ES-I3 (cell line): ENCODE data around the gene KIAA1217.

Experiments
- H3K36me3 ChIP-seq: 2 replicates; pipeline ENCODE4 v1.6.1; 2013; ENCODE audit warnings: mild to moderate bottlenecking, low read length, control low read depth, moderate library complexity; ENCODE audit not compliant: insufficient read depth
- H3K4me1 ChIP-seq: 2 replicates; pipeline ENCODE4 v1.6.1; 2013; ENCODE audit warnings: mild to moderate bottlenecking, control low read depth, low read length; ENCODE audit not compliant: insufficient read depth
- H3K9ac ChIP-seq: 2 replicates; pipeline ENCODE4 v1.6.1; 2013; ENCODE audit warnings: low read depth, mild to moderate bottlenecking, low read length, moderate library complexity
- H3K9me3 ChIP-seq: 2 replicates; pipeline ENCODE4 v1.6.1; 2013; ENCODE audit warnings: mild to moderate bottlenecking, low read length, moderate library complexity; ENCODE audit not compliant: control insufficient read depth, insufficient read depth

Gene KIAA1217

GRCh38 chr10:24463611-24464426 is 254.9 kb downstream of the KIAA1217 start:
- Histone ChIP-seq H3K4me1 (peaks cover 28% of the 10 kb centered on the region), H3K9ac (peak overlapping the region; percentile 14; the same call in 1 of the 2 replicates), H3K9me3 (no peaks in the 10 kb centered on the region), H3K36me3 (peaks cover 6% of the 10 kb centered on the region)

- Histone ChIP-seq H3K9ac (no peak overlapping the region), H3K36me3 (peaks cover 6% of the 10 kb centered on the region), H3K4me1 (peaks cover 28% of the 10 kb centered on the region), H3K9me3 (no peaks in the 10 kb centered on the region)
Measured at GRCh38 chr10:24465124-24465874, 256.4 kb downstream of the KIAA1217 start.

- H3K9me3 ChIP-seq, result no peaks in the 10 kb centered on the region
- H3K9ac ChIP-seq, result no peak overlapping the region
- H3K4me1 ChIP-seq, result peaks cover 28% of the 10 kb centered on the region
Measured at GRCh38 chr10:24465891-24466818, 257.2 kb downstream of the KIAA1217 start.

GRCh38 chr10:24467136-24467535 is 258.2 kb downstream of the KIAA1217 start:
- H3K4me1 ChIP-seq, result peaks cover 28% of the 10 kb centered on the region
- no peaks in the 10 kb centered on the region for H3K9me3 ChIP-seq
- H3K36me3 ChIP-seq, result peaks cover 2% of the 10 kb centered on the region; the same call in 1 of the 2 replicates
- no peak overlapping the region for H3K9ac ChIP-seq

More at GRCh38 chr10:24465891-24466818, 257.2 kb downstream of the KIAA1217 start:
- H3K36me3 ChIP-seq, result peaks cover 2% of the 10 kb centered on the region; the same call in 1 of the 2 replicates

GRCh38 chr10:24467605-24468004 is 258.7 kb downstream of the KIAA1217 start:
- Histone ChIP-seq H3K9ac (no peak overlapping the region), H3K36me3 (peaks cover 2% of the 10 kb centered on the region; the same call in 1 of the 2 replicates), H3K9me3 (no peaks in the 10 kb centered on the region), H3K4me1 (peaks cover 28% of the 10 kb centered on the region)

GRCh38 chr10:24468281-24468751 is 259.4 kb downstream of the KIAA1217 start:
- no peak overlapping the region for H3K9ac ChIP-seq
- H3K36me3 ChIP-seq, result peaks cover 4% of the 10 kb centered on the region; the same call in 1 of the 2 replicates
- no peaks in the 10 kb centered on the region for H3K9me3 ChIP-seq
- H3K4me1 ChIP-seq, result peaks cover 27% of the 10 kb centered on the region

GRCh38 chr10:24469993-24470392 is 261.1 kb downstream of the KIAA1217 start:
- Histone ChIP-seq H3K9me3 (no peaks in the 10 kb centered on the region; the same call in 1 of the 2 replicates), H3K36me3 (peaks cover 9% of the 10 kb centered on the region; the same call in 1 of the 2 replicates), H3K9ac (no peak overlapping the region), H3K4me1 (peaks cover 10% of the 10 kb centered on the region; the same call in 1 of the 2 replicates)

- peaks cover 7% of the 10 kb centered on the region; the same call in 1 of the 2 replicates for H3K36me3 ChIP-seq
- H3K9me3 ChIP-seq, result peaks cover 2% of the 10 kb centered on the region; the same call in 1 of the 2 replicates
- no peaks in the 10 kb centered on the region for H3K4me1 ChIP-seq
- no peak overlapping the region for H3K9ac ChIP-seq
Measured at GRCh38 chr10:24475598-24475997, 266.7 kb downstream of the KIAA1217 start.

GRCh38 chr10:24476913-24477701 is 268.2 kb downstream of the KIAA1217 start:
- peaks cover 7% of the 10 kb centered on the region; the same call in 1 of the 2 replicates for H3K36me3 ChIP-seq
- no peaks in the 10 kb centered on the region for H3K4me1 ChIP-seq
- H3K9me3 ChIP-seq, result peaks cover 2% of the 10 kb centered on the region; the same call in 1 of the 2 replicates
- H3K9ac ChIP-seq, result no peak overlapping the region

GRCh38 chr10:24477915-24478314 is 269.0 kb downstream of the KIAA1217 start:
- peaks cover 2% of the 10 kb centered on the region; the same call in 1 of the 2 replicates for H3K9me3 ChIP-seq
- H3K4me1 ChIP-seq, result no peaks in the 10 kb centered on the region
- H3K9ac ChIP-seq, result no peak overlapping the region
- H3K36me3 ChIP-seq, result peaks cover 7% of the 10 kb centered on the region; the same call in 1 of the 2 replicates

GRCh38 chr10:24479806-24480205 is 270.9 kb downstream of the KIAA1217 start:
- peaks cover 2% of the 10 kb centered on the region; the same call in 1 of the 2 replicates for H3K9me3 ChIP-seq
- H3K36me3 ChIP-seq, result no peaks in the 10 kb centered on the region; the same call in 1 of the 2 replicates
- no peak overlapping the region for H3K9ac ChIP-seq
- H3K4me1 ChIP-seq, result peaks cover 7% of the 10 kb centered on the region

- Histone ChIP-seq H3K9me3 (peaks cover 2% of the 10 kb centered on the region; the same call in 1 of the 2 replicates), H3K4me1 (peaks cover 7% of the 10 kb centered on the region), H3K36me3 (no peaks in the 10 kb centered on the region), H3K9ac (no peak overlapping the region)
Measured at GRCh38 chr10:24480447-24480846, 271.5 kb downstream of the KIAA1217 start.

GRCh38 chr10:24481241-24481640 is 272.3 kb downstream of the KIAA1217 start:
- Histone ChIP-seq H3K36me3 (no peaks in the 10 kb centered on the region), H3K9ac (no peak overlapping the region), H3K4me1 (peaks cover 7% of the 10 kb centered on the region), H3K9me3 (peaks cover 2% of the 10 kb centered on the region; the same call in 1 of the 2 replicates)
